ENCODE measurements around the gene TPX2.
A peak's percentile ranks its signal among the peaks of the same experiment; 100 is the strongest.

The TPX2 gene

GRCh38 chr20:31705598-31706597 lies 33.2 kb upstream of the TPX2 start:
- DNase-seq (ENCODE audit: low read depth) = no peak

GRCh38 chr20:31706607-31707257 lies 32.4 kb upstream of the TPX2 start:
- no peak; the same call in 1 of the 2 replicates for TF ChIP-seq MYC (IDR thresholded peaks at IDR 0.05; ENCODE audit: low read depth, low read length)
- no peak for TF ChIP-seq POLR2A (IDR thresholded peaks at IDR 0.05; ENCODE audit: extremely low read depth, insufficient read length)
- TF ChIP-seq MAX (IDR thresholded peaks at IDR 0.05; ENCODE audit: low read depth, low read length) = no peak
- TF ChIP-seq CTCF (IDR thresholded peaks at IDR 0.05; ENCODE audit: low read depth, low read length) = no peak
- H3K4me3 ChIP-seq (ENCODE audit: low read depth, low read length) = no peak overlapping the region
- peak; percentile 44 for DNase-seq (ENCODE audit: low read depth)

More at GRCh38 chr20:31705598-31706597, 33.2 kb upstream of the TPX2 start:
- H3K4me3 ChIP-seq (ENCODE audit: low read depth, low read length) = no peak overlapping the region
- no peak for TF ChIP-seq CTCF (IDR thresholded peaks at IDR 0.05; ENCODE audit: low read depth, low read length)
- no peak for TF ChIP-seq MAX (IDR thresholded peaks at IDR 0.05; ENCODE audit: low read depth, low read length)
- no peak for TF ChIP-seq POLR2A (IDR thresholded peaks at IDR 0.05; ENCODE audit: extremely low read depth, insufficient read length)
- TF ChIP-seq MYC (IDR thresholded peaks at IDR 0.05; ENCODE audit: low read depth, low read length) = no peak

- no peak for DNase-seq (ENCODE audit: low read depth)
- no peak overlapping the region for H3K4me3 ChIP-seq (ENCODE audit: low read depth, low read length)
- TF ChIP-seq MAX (IDR thresholded peaks at IDR 0.05; ENCODE audit: low read depth, low read length) (no peak), MYC (IDR thresholded peaks at IDR 0.05; ENCODE audit: low read depth, low read length) (no peak)
Measured at GRCh38 chr20:31707258-31707615, 31.9 kb upstream of the TPX2 start.

- no peak overlapping the region for H3K4me3 ChIP-seq (ENCODE audit: low read depth, low read length)
- DNase-seq (ENCODE audit: low read depth) = no peak
Measured at GRCh38 chr20:31707994-31708735, 30.9 kb upstream of the TPX2 start.

GRCh38 chr20:31708736-31709534 lies 30.2 kb upstream of the TPX2 start:
- H3K4me3 ChIP-seq (ENCODE audit: low read depth, low read length) = no peak overlapping the region
- no peak for DNase-seq (ENCODE audit: low read depth)
- TF ChIP-seq MYC (IDR thresholded peaks at IDR 0.05; ENCODE audit: low read depth, low read length) (no peak), POLR2A (IDR thresholded peaks at IDR 0.05; ENCODE audit: extremely low read depth, insufficient read length) (no peak), CTCF (IDR thresholded peaks at IDR 0.05; ENCODE audit: low read depth, low read length) (no peak), MAX (IDR thresholded peaks at IDR 0.05; ENCODE audit: low read depth, low read length) (no peak)

More at GRCh38 chr20:31707994-31708735, 30.9 kb upstream of the TPX2 start:
- TF ChIP-seq CTCF (IDR thresholded peaks at IDR 0.05; ENCODE audit: low read depth, low read length) = no peak
- TF ChIP-seq MAX (IDR thresholded peaks at IDR 0.05; ENCODE audit: low read depth, low read length) = no peak
- TF ChIP-seq POLR2A (IDR thresholded peaks at IDR 0.05; ENCODE audit: extremely low read depth, insufficient read length) = no peak
- TF ChIP-seq MYC (IDR thresholded peaks at IDR 0.05; ENCODE audit: low read depth, low read length) = no peak
